Sigmoid colon (tissue), 3 donors: ENCODE measurements around the gene TVP23C.
"Not testable (repeated sequence)": the region's sequence is repeated elsewhere in the genome, so short reads cannot be mapped to it uniquely, and the experiment has no call there.

Experiments
- POLR2A ChIP-seq, 2 donors: fragments of 450-650 bp; IDR thresholded peaks; one replicate each; pipeline ENCODE4 v1.6.1; 2016; ENCODE audit warnings: antibody characterized with exemption in 2 of 2, mild to moderate bottlenecking in 2 of 2, moderate library complexity in 2 of 2
- TF ChIP-seq, protein P1 (sequence below), 4 experiments: fragments of 450-650 bp in 3 of 4; fragments of 200-600 bp in 1 of 4; IDR thresholded peaks; one replicate each; pipeline ENCODE4 v1.5.1; 2016 to 2019; ENCODE audit warnings: antibody characterized with exemption in 4 of 4, mild to moderate bottlenecking in 3 of 4, moderate library complexity in 2 of 4

DNA sequence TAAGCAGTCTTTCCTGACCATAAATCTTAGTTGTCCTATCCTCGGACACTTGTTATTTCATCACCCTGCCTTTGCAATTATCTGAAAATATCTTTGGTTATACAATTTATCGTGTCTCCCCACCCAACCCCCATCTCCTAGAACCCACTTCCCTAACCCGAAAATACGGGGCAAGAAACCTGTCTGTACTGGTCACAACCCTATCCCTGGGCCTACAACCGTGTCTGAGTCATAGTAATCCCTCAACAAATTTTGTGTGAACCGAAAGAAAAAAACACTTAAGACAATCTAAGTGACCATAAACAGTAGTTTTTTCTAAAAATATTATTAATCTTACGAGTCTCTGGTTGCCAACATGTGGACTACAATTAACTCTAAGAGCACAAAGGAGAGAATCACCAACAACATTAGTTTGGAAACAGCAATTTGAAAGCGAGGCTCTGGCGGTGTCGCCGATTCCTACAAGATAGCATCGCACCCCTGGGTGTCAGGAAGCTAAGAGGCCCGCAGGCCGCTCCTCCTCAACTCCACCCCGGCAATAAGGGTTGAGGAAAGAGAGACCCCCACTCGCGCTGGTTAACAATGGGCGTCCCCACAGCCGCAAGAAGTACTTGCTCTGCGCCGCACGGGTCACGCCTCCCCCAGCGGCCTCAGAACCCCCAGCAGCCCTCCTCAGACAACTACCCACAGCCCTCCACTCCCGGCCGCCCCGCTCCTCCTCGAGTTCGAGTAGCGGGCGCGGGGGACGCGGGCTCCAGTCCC is 489 bp downstream of the TVP23C start:
- TF ChIP-seq, protein P1, sequence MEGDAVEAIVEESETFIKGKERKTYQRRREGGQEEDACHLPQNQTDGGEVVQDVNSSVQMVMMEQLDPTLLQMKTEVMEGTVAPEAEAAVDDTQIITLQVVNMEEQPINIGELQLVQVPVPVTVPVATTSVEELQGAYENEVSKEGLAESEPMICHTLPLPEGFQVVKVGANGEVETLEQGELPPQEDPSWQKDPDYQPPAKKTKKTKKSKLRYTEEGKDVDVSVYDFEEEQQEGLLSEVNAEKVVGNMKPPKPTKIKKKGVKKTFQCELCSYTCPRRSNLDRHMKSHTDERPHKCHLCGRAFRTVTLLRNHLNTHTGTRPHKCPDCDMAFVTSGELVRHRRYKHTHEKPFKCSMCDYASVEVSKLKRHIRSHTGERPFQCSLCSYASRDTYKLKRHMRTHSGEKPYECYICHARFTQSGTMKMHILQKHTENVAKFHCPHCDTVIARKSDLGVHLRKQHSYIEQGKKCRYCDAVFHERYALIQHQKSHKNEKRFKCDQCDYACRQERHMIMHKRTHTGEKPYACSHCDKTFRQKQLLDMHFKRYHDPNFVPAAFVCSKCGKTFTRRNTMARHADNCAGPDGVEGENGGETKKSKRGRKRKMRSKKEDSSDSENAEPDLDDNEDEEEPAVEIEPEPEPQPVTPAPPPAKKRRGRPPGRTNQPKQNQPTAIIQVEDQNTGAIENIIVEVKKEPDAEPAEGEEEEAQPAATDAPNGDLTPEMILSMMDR (IDR thresholded peaks at IDR 0.05), result not testable (repeated sequence)
- not testable (repeated sequence) for TF ChIP-seq POLR2A (IDR thresholded peaks at IDR 0.05)
